ENCODE data around the gene C1QB.

DNA sequence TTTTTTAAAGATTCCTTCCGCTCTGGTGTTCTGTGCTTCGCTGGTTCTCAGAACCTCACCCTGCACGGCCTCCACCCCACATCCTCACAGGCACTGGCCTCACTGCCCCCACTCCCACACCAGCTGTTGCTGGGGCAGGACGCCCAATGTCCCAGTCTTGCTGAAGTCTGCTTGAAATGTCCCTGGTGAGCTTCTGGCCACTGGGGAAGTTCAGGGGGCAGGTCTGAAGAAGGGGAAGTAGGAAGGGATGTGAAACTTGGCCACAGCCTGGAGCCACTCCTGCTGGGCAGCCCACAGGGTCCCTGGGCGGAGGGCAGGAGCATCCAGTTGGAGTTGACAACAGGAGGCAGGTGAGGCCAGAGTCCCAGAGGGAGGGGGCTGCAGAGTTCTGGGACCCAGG lies 16.7 kb upstream of the C1QB start, which contains the start of gene C1QA:
- TF ChIP-seq, protein P1, sequence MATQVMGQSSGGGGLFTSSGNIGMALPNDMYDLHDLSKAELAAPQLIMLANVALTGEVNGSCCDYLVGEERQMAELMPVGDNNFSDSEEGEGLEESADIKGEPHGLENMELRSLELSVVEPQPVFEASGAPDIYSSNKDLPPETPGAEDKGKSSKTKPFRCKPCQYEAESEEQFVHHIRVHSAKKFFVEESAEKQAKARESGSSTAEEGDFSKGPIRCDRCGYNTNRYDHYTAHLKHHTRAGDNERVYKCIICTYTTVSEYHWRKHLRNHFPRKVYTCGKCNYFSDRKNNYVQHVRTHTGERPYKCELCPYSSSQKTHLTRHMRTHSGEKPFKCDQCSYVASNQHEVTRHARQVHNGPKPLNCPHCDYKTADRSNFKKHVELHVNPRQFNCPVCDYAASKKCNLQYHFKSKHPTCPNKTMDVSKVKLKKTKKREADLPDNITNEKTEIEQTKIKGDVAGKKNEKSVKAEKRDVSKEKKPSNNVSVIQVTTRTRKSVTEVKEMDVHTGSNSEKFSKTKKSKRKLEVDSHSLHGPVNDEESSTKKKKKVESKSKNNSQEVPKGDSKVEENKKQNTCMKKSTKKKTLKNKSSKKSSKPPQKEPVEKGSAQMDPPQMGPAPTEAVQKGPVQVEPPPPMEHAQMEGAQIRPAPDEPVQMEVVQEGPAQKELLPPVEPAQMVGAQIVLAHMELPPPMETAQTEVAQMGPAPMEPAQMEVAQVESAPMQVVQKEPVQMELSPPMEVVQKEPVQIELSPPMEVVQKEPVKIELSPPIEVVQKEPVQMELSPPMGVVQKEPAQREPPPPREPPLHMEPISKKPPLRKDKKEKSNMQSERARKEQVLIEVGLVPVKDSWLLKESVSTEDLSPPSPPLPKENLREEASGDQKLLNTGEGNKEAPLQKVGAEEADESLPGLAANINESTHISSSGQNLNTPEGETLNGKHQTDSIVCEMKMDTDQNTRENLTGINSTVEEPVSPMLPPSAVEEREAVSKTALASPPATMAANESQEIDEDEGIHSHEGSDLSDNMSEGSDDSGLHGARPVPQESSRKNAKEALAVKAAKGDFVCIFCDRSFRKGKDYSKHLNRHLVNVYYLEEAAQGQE (IDR thresholded peaks at IDR 0.05; ENCODE audit: unreplicated experiment) = no peak
- TF ChIP-seq, protein P2, sequence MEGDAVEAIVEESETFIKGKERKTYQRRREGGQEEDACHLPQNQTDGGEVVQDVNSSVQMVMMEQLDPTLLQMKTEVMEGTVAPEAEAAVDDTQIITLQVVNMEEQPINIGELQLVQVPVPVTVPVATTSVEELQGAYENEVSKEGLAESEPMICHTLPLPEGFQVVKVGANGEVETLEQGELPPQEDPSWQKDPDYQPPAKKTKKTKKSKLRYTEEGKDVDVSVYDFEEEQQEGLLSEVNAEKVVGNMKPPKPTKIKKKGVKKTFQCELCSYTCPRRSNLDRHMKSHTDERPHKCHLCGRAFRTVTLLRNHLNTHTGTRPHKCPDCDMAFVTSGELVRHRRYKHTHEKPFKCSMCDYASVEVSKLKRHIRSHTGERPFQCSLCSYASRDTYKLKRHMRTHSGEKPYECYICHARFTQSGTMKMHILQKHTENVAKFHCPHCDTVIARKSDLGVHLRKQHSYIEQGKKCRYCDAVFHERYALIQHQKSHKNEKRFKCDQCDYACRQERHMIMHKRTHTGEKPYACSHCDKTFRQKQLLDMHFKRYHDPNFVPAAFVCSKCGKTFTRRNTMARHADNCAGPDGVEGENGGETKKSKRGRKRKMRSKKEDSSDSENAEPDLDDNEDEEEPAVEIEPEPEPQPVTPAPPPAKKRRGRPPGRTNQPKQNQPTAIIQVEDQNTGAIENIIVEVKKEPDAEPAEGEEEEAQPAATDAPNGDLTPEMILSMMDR (conservative IDR thresholded peaks at IDR 0.05; ENCODE audit: low read depth in 2 of 2) = no peak
- TF ChIP-seq EZH2 (IDR thresholded peaks at IDR 0.05; ENCODE audit: low read depth, unreplicated experiment) (no peak), POLR2AphosphoS5 (IDR thresholded peaks at IDR 0.05; ENCODE audit: low read depth) (no peak), ZNF331 (CRISPR knock-in tag; IDR thresholded peaks at IDR 0.05; ENCODE audit: low read depth) (no peak), EZH2phosphoT487 (IDR thresholded peaks at IDR 0.05; ENCODE audit: unreplicated experiment) (no peak)

Measured in GM23338 (cell line).